Measurements from ENCODE around the gene IGF2R. TPM values are rescaled to one million over a fixed set of nuclear protein-coding genes. Genes with fewer than 3 reads are reported as not detected.
A peak's percentile ranks its signal among the peaks of the same experiment; 100 is the strongest.
"Not testable (repeated sequence)": the region's sequence is repeated elsewhere in the genome, so short reads cannot be mapped to it uniquely, and the experiment has no call there.

The IGF2R gene
- total RNA-seq, 2 donors from 2014 or later: 60.3 to 91.3 TPM

DNA sequence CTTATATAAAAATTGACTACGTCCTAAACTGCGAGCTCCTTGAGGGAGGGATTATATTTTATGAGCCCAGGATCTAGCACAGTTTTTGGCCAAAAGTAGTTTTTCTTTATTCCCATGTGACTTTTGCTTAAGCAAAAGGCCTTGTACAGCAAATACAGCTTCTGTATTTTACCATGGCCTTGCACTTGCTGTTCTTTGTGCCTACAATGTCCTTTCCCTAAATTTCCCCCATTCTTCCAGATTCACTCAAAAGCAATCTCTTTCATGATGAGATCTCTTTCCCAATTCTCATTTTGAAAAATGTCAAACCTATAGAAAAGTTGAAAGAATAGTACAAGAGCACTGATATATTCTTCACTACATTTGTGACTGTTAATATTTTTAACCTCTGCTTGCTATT is 4.8 kb upstream of the IGF2R start:
- Histone ChIP-seq H3K36me3 (no peaks in the 10 kb centered on the region), H3K9me3 (no peaks in the 10 kb centered on the region), H3K27ac (no peak overlapping the region), H3K4me1 (replicated peaks) (no peaks in the 10 kb centered on the region), H3K4me3 (no peak overlapping the region), H3K27me3 (replicated peaks; ENCODE audit: insufficient read depth) (no peaks in the 10 kb centered on the region)
- DNase-seq (ENCODE audit: low spot score): no peak
- TF ChIP-seq POLR2A (IDR thresholded peaks at IDR 0.05) (no peak), POLR2AphosphoS5 (IDR thresholded peaks at IDR 0.05) (no peak)
- TF ChIP-seq, protein P1, sequence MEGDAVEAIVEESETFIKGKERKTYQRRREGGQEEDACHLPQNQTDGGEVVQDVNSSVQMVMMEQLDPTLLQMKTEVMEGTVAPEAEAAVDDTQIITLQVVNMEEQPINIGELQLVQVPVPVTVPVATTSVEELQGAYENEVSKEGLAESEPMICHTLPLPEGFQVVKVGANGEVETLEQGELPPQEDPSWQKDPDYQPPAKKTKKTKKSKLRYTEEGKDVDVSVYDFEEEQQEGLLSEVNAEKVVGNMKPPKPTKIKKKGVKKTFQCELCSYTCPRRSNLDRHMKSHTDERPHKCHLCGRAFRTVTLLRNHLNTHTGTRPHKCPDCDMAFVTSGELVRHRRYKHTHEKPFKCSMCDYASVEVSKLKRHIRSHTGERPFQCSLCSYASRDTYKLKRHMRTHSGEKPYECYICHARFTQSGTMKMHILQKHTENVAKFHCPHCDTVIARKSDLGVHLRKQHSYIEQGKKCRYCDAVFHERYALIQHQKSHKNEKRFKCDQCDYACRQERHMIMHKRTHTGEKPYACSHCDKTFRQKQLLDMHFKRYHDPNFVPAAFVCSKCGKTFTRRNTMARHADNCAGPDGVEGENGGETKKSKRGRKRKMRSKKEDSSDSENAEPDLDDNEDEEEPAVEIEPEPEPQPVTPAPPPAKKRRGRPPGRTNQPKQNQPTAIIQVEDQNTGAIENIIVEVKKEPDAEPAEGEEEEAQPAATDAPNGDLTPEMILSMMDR (IDR thresholded peaks at IDR 0.05): no peak
- intact Hi-C loops (cut with DNase I): no loop called here
- 70% methylated on average over 2 of the region's 2 CpGs for WGBS

DNA sequence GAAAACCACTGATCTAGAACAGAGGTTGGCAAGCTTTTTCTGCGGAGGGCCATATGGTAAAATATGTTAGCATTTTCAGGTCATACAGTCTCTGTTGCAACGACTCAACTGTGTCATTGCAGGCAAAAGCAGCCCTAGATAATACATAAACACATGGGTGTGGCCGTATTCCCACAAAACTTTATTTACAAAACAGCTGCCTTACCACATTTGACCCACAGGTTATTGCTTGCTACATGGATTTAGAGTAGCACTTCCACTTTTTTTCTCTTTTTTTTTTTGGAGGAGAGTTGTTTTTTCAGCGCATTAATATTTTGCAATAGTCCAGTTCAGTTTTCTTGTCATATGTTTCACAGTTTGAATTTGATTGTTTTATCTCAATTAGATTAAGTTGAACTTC is 2.5 kb upstream of the IGF2R start:
- H3K4me1 ChIP-seq (replicated peaks): no peaks in the 10 kb centered on the region
- H3K4me3 ChIP-seq: no peak overlapping the region
- intact Hi-C loops (cut with DNase I): no loop called here
- H3K9me3 ChIP-seq: no peaks in the 10 kb centered on the region
- no peaks in the 10 kb centered on the region for H3K36me3 ChIP-seq
- no peak for DNase-seq (ENCODE audit: low spot score)
- no peak for TF ChIP-seq POLR2A (IDR thresholded peaks at IDR 0.05)
- no peak for TF ChIP-seq POLR2AphosphoS5 (IDR thresholded peaks at IDR 0.05)
- TF ChIP-seq, protein P1 (IDR thresholded peaks at IDR 0.05): no peak
- no peak overlapping the region for H3K27ac ChIP-seq
- no peaks in the 10 kb centered on the region for H3K27me3 ChIP-seq (replicated peaks; ENCODE audit: insufficient read depth)
- WGBS: 69% methylated on average over 4 of the region's 4 CpGs

DNA sequence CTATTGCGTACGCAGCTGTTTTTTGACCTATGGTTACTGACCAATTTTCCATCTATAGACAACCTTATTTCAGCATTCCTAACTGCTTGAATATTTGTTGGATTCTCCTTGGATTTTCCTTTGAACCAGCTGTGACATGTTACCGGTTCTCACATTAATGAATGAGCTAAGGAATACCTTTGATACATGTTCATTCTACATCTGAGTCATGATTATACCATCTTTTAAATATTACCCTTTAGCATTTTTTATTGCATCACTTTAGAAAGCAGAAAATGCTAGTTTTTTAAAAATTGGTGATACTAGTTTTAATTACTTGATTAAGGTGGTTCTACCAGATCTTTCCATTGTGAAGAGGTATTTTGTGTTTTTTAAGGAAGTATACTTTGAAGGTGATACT is 1.9 kb upstream of the IGF2R start:
- Histone ChIP-seq H3K4me1 (replicated peaks) (no peaks in the 10 kb centered on the region), H3K36me3 (no peaks in the 10 kb centered on the region), H3K9me3 (no peaks in the 10 kb centered on the region), H3K27ac (no peak overlapping the region), H3K27me3 (replicated peaks; ENCODE audit: insufficient read depth) (no peaks in the 10 kb centered on the region), H3K4me3 (no peak overlapping the region)
- intact Hi-C loops (cut with DNase I): no loop called here
- TF ChIP-seq, protein P1 (IDR thresholded peaks at IDR 0.05): no peak
- no peak for TF ChIP-seq POLR2AphosphoS5 (IDR thresholded peaks at IDR 0.05)
- TF ChIP-seq POLR2A (IDR thresholded peaks at IDR 0.05): no peak
- WGBS: 67% methylated on average over 3 of the region's 3 CpGs
- DNase-seq (ENCODE audit: low spot score): no peak

DNA sequence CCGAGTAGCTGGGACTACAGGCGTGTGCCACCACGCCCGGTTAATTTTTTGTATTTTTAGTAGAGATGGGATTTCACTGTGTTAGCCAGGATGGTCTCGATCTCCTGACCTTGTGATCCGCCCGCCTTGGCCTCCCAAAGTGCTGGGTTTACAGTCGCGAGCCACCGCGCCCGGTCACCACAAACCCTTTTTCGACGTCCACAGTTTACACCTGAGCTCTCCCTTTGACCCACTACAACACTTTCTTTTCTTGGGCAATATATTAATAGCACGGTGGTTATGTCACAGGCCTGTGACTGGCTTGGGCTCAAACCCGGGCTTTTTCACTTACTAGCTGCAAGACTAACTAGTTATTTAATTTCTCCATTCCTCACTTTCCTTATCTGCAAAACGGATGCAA is 1.3 kb upstream of the IGF2R start:
- DNase-seq (ENCODE audit: low spot score); H3K27me3 ChIP-seq (replicated peaks; ENCODE audit: insufficient read depth); H3K4me1 ChIP-seq (replicated peaks); H3K27ac ChIP-seq; H3K9me3 ChIP-seq; intact Hi-C loops (cut with DNase I); H3K36me3 ChIP-seq; H3K4me3 ChIP-seq: not testable (repeated sequence)
- 92% methylated on average over 17 of the region's 17 CpGs for WGBS

DNA sequence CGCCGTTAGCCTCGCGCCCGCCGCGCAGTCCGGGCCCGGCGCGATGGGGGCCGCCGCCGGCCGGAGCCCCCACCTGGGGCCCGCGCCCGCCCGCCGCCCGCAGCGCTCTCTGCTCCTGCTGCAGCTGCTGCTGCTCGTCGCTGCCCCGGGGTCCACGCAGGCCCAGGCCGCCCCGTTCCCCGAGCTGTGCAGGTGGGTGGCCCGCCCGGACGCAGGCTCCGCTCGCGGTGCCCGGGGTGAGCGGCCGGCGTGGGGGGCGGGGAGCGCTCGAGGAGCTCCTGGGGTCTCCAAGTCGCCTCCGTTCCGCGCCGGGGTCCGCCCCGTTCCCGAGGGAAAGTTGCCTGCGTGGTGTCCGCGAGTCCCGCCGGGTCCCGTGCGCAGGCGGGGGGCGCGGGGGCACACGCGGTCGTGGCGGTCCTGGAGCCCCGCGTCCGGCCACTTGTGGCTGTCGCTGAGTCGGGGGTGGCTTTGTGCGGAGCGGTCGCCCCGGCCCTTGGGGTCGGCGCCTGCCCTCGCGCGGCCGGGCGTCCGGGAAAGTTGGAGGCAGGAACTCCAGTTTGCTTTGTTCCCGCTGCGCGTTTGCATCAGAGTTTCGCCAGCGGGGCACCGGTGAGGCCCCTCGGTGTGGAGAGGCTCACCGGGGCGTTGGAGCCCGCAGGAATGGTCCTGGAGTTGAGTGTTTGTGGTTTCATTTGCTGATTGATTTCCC is 476 bp downstream of the IGF2R start:
- Histone ChIP-seq H3K4me1 (replicated peaks) (no peaks in the 10 kb centered on the region), H3K27me3 (replicated peaks; ENCODE audit: insufficient read depth) (no peaks in the 10 kb centered on the region), H3K4me3 (peak overlapping the region; percentile 95 to 99), H3K36me3 (no peaks in the 10 kb centered on the region), H3K9me3 (no peaks in the 10 kb centered on the region), H3K27ac (peak overlapping the region; percentile 87 to 92)
- WGBS: 1% methylated on average over 32 of the region's 91 CpGs
- intact Hi-C loops (cut with DNase I): no loop called here
- TF ChIP-seq, protein P1 (IDR thresholded peaks at IDR 0.05): no peak
- TF ChIP-seq POLR2AphosphoS5 (IDR thresholded peaks at IDR 0.05) (no peak), POLR2A (IDR thresholded peaks at IDR 0.05) (no peak)
- DNase-seq (ENCODE audit: low spot score): peak; percentile 20
